ENCODE measurements around the gene PHC2. TPM values are rescaled to one million over a fixed set of nuclear protein-coding genes. Genes with fewer than 3 reads are reported as not detected.

PHC2 gene
- total RNA-seq, 1 donor from 2014 or later = 222 TPM

- no peaks in the 10 kb centered on the region for H3K9me3 ChIP-seq
- no peaks in the 10 kb centered on the region for H3K27me3 ChIP-seq
- no peak overlapping the region for H3K4me3 ChIP-seq
- H3K36me3 ChIP-seq = peaks cover 79 to 82% of the 10 kb centered on the region in 2 donors
- DNase-seq (ENCODE audit: low spot score in 2 of 2) = no peak
- H3K27ac ChIP-seq = peak overlapping the region; percentile 49 to 80
- TF ChIP-seq CTCF (IDR thresholded peaks at IDR 0.05) = no peak
- intact Hi-C loops (cut with DNase I) = no loop called here
- H3K4me1 ChIP-seq = peaks cover 30 to 55% of the 10 kb centered on the region in 2 donors
Measured at GRCh38 chr1:33330361-33330890, 100.5 kb downstream of the PHC2 start.

- peak overlapping the region; percentile 28 to 49 for H3K27ac ChIP-seq
- TF ChIP-seq CTCF (IDR thresholded peaks at IDR 0.05) = no peak
- H3K4me1 ChIP-seq = peaks cover 26 to 48% of the 10 kb centered on the region in 2 donors
- intact Hi-C loops (cut with DNase I) = no loop called here
- H3K9me3 ChIP-seq = no peaks in the 10 kb centered on the region
- H3K27me3 ChIP-seq = no peaks in the 10 kb centered on the region
- no peak overlapping the region for H3K4me3 ChIP-seq
- no peak for DNase-seq (ENCODE audit: low spot score in 2 of 2)
- peaks cover 85 to 86% of the 10 kb centered on the region in 2 donors for H3K36me3 ChIP-seq
Measured at GRCh38 chr1:33329600-33330305, 101.1 kb downstream of the PHC2 start.

- Histone ChIP-seq H3K27ac (peak overlapping the region; percentile 25 to 26), H3K9me3 (no peaks in the 10 kb centered on the region), H3K27me3 (no peaks in the 10 kb centered on the region), H3K4me1 (peaks cover 17 to 39% of the 10 kb centered on the region in 2 donors), H3K36me3 (peaks cover 93 to 95% of the 10 kb centered on the region in 2 donors), H3K4me3 (no peak overlapping the region)
- intact Hi-C loops (cut with DNase I) = no loop called here
- DNase-seq (ENCODE audit: low spot score in 2 of 2) = no peak
- no peak for TF ChIP-seq CTCF (IDR thresholded peaks at IDR 0.05)
Measured at GRCh38 chr1:33328817-33329216, 102.1 kb downstream of the PHC2 start.

GRCh38 chr1:33327587-33328325, 103.1 kb downstream of the PHC2 start:
- H3K36me3 ChIP-seq = peaks cover 99 to 100% of the 10 kb centered on the region in 2 donors
- no peaks in the 10 kb centered on the region for H3K9me3 ChIP-seq
- TF ChIP-seq CTCF (IDR thresholded peaks at IDR 0.05) = no peak
- DNase-seq (ENCODE audit: low spot score in 2 of 2) = peak in 1 of 2 donors; percentile 81
- peak overlapping the region; percentile 25 to 26 for H3K27ac ChIP-seq
- intact Hi-C loops (cut with DNase I) = no loop called here
- no peaks in the 10 kb centered on the region for H3K27me3 ChIP-seq
- peaks cover 11 to 30% of the 10 kb centered on the region in 2 donors for H3K4me1 ChIP-seq
- no peak overlapping the region for H3K4me3 ChIP-seq

GRCh38 chr1:33326785-33327184, 104.1 kb downstream of the PHC2 start:
- H3K27me3 ChIP-seq = no peaks in the 10 kb centered on the region
- H3K4me3 ChIP-seq = no peak overlapping the region
- peaks cover 94% of the 10 kb centered on the region in 2 donors for H3K36me3 ChIP-seq
- H3K4me1 ChIP-seq = peaks cover 3 to 21% of the 10 kb centered on the region in 2 donors
- DNase-seq (ENCODE audit: low spot score in 2 of 2) = no peak
- H3K27ac ChIP-seq = peak overlapping the region in 1 of 2 donors; percentile 26
- no peak for TF ChIP-seq CTCF (IDR thresholded peaks at IDR 0.05)
- no peaks in the 10 kb centered on the region for H3K9me3 ChIP-seq
- intact Hi-C loops (cut with DNase I) = no loop called here

All from ascending aorta (tissue), 2 donors.